HG03060 (cell line): ENCODE data around the gene SLC16A1.
"Not testable (repeated sequence)": the region's sequence is repeated elsewhere in the genome, so short reads cannot be mapped to it uniquely, and the experiment has no call there.

ENCODE experiments used
- ATAC-seq: cut with Tn5 transposase; IDR thresholded peaks from one replicate; pipeline ENCODE4 v1.9.1; 2021; ENCODE audit warnings: low read depth, moderate number of reproducible peaks; ENCODE audit not compliant: unreplicated experiment

Gene SLC16A1

GRCh38 chr1:112973788-112974187, 17.8 kb upstream of the SLC16A1 start:
- no peak for ATAC-seq

DNA sequence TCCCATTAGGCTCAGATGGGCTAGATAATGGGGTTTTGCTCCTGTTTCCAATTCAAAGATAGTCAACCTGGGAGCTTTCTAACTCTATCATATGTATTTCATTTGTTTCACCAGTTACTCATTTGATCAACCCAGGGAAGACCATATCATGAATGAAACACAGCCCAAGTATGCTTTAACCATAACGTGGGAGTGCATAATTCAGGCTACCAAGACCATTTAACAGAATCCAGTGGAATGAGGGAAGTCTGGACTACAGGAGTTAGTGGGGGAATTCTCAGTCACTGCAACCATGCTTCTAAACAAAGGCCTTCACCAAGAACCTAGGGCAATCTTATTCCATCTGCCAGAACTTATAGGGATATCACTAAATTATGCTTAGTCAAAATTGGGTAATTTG, 15.0 kb upstream of the SLC16A1 start:
- no peak for ATAC-seq

DNA sequence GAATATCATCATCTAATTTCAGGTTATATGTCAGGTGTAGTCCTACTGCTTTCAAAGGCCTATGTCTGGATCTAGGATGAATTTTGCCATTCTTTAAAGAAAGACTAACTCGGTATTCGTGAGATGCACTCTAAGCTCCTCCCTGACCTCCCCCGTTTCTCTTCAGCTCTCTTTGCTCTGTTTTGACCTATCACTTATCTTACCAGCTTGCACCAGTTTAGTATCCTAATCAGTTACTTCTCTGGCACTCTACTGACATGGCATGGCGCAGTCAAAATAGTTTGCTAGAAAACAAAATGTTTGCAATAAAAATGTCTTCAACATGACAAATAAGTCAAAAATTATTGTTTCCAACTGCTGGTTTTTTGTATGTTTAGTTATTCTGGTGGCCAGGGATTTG, 8.4 kb upstream of the SLC16A1 start:
- no peak for ATAC-seq

- ATAC-seq = no peak
Measured at GRCh38 chr1:112961072-112961471, 5.1 kb upstream of the SLC16A1 start.

DNA sequence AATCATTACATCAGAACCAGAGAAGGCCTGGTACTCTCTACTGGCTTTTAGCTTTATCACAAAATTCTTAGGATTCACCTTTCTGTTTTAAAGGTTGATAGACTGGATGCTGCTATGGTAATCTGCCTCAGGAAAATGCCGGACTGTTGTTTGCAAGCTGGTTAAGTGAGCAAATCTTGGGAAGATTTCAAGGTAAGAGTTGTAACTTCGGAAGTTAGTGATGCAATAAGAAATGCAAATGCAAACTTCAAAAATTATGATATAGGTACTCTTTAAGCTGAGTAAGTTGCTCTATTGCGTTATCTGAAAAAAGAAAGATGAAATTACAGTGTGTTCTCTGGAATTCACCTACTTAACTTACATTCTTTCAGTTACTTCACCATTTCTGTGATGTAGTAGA, 4.4 kb upstream of the SLC16A1 start:
- no peak for ATAC-seq

GRCh38 chr1:112958236-112958635, 2.2 kb upstream of the SLC16A1 start:
- not testable (repeated sequence) for ATAC-seq

- ATAC-seq = peak; percentile 39
Measured at GRCh38 chr1:112957133-112957812, 1.3 kb upstream of the SLC16A1 start.

- no peak for ATAC-seq
Measured at GRCh38 chr1:112956544-112957132, 642 bp upstream of the SLC16A1 start.

DNA sequence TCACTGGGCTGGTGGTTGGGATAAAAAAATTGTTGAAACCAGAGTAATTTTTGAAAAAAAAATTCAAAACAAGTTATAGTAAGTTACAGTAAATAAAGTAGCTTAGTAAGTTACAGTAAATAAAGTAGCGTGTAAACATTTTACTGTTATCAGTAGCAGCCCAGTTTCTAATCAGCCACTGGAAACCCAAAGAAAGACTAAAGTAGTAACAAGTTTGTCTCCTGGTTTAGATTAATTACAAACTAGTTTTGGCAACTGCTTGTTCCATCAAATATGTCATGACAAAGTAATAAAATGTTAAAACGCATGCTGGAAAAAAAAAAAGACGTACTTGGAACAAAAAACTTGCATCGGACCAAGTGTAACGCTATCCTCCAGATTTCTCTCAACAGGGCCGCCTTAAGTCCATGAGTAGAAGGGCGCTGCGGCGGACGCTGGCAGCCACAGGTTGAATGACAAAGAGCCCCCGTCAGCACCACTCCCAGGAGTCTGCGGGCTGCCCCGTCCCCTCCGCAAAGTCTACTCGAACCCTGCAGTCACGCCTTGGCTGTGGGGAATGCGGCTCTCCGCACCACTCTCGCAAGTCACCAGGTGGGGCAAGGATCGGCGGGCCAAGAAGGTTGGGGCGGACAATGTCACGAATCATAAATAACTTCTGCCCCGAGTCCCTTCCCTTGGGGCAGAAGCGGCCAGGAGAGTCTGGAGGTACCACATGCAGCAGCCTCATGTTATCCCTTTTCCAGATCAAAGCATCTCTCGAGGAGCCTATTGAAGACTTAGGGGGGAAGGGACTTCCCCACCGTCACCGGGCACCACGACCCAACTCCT, 837 bp downstream of the SLC16A1 start:
- peak; percentile 2 for ATAC-seq

GRCh38 chr1:112954017-112954650, 1.9 kb downstream of the SLC16A1 start:
- ATAC-seq = no peak

DNA sequence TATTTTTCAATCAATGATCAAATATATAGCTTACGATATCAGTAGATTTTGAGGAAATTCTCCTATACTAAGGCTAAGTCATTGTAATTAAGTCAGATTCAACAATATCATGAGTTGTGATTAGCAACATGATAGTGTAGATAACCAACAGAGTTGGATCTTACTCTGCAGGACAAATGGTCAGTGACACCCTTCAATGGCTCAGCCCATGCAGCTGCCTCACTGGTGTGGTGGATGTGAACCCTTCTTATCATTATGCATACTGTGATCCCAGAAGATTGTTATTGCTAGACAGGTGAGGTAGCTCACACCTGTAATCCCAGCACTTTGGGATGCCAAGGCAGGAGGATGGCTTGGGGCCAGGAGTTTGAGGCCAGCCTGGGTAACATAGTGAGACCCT, 5.6 kb downstream of the SLC16A1 start:
- no peak for ATAC-seq

- ATAC-seq = no peak
Measured at GRCh38 chr1:112946683-112947082, 9.3 kb downstream of the SLC16A1 start.

DNA sequence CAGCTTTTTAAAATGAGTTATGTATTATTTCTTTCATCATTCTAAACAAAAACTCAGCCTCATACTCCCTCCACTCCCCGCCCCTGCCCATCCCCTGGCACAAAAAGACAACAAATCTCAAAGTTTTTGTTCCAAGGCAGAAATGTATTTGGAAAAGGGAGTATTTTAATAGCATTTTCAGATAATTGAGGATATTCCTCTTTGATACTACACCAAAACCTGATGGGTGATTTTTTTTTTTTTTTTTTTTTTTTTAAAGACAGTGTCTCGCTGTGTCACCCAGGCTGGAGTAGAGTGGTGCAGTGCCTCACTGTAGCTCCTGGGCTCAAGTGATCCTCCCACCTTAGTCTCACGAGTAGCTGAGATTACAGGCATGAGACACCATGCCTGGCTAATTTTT, 16.2 kb downstream of the SLC16A1 start:
- no peak for ATAC-seq

DNA sequence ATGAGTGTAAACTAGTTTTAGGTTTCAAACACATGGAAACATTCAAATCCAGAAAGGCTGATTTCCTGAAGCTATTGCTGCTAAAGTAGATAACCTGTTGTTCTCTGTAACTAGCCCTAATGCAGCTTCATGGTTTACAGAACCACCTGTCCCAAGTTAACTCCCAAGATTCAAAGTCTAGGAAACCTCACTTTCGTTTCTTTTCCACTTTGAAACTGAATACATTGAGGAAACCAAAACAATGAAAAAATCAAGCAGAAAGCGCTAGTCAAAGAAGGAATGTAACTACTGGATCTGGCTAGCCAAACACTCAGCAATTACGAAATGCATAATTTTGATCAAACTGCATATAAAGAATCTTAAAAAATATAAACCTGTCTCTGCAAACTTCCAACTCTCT, 17.8 kb downstream of the SLC16A1 start:
- no peak for ATAC-seq

DNA sequence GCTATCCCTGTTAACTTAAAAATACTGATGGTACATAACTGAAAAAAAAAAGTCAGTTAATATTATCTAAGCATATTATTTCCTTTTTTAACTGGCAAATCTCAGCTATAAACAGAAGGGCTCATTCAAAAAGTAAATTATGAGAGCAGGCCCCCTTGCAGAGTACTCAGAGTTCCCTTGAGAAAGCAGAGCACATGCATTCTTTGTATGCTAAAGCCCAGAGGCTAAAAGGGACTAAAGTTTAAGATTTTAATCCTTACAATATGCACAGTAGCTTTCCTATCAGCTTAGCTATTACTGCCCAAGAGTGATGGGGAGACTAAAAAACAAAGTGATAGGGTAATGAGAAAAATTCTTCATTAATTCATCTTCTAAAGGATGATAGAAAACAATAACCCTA, 18.5 kb downstream of the SLC16A1 start:
- ATAC-seq = no peak

DNA sequence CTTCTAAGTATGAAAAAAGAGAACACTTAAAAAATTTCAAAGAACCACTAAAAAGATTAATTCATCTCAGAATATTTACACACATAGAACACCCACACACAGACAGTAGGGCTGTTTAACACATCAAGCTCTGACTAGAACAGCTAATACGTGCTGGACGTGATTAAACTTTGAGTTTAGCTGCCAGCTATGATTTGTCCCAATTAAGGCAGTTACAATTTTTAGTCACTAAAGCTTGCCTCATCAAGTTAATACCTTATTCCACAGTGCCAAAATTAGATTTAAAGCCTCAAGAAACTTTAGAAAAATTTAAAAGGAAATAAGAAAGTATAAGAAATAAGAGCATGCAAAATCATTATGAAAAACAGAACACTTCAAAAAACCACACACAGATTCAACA, 18.9 kb downstream of the SLC16A1 start:
- no peak for ATAC-seq

GRCh38 chr1:112935461-112936111, 20.4 kb downstream of the SLC16A1 start:
- no peak for ATAC-seq

- no peak for ATAC-seq
Measured at GRCh38 chr1:112934577-112934976, 21.4 kb downstream of the SLC16A1 start.

GRCh38 chr1:112933820-112934571, 22.0 kb downstream of the SLC16A1 start:
- no peak for ATAC-seq

DNA sequence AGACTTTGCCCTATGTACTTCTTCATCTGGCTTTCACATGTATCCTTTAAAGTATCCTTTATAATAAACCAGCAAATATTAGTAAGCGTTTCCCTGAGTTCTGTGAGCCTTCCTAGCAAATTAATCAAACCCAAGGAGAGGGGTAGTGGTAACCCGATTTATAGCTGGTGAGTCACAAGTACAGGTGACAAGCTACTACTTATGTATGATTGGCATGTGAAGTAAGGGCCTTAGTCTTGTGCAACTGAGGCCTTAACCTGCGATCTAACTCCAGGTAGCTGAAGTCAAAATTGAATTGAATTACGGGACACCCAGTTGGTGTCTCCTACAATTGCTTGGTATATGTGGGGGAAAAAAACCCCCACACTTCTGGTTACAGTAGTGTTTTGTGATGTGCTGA, 26.0 kb downstream of the SLC16A1 start:
- no peak for ATAC-seq
